ENCODE data around the gene NEDD4L.

The NEDD4L gene

GRCh38 chr18:58287353-58288274, 243.6 kb downstream of the NEDD4L start:
- CTCF ChIA-PET, result interaction anchor here (1.5 kb wide), 1 partner anchor 24 kb away, joined by 3 read pairs; no protein-coding TSS in a partner anchor

DNA sequence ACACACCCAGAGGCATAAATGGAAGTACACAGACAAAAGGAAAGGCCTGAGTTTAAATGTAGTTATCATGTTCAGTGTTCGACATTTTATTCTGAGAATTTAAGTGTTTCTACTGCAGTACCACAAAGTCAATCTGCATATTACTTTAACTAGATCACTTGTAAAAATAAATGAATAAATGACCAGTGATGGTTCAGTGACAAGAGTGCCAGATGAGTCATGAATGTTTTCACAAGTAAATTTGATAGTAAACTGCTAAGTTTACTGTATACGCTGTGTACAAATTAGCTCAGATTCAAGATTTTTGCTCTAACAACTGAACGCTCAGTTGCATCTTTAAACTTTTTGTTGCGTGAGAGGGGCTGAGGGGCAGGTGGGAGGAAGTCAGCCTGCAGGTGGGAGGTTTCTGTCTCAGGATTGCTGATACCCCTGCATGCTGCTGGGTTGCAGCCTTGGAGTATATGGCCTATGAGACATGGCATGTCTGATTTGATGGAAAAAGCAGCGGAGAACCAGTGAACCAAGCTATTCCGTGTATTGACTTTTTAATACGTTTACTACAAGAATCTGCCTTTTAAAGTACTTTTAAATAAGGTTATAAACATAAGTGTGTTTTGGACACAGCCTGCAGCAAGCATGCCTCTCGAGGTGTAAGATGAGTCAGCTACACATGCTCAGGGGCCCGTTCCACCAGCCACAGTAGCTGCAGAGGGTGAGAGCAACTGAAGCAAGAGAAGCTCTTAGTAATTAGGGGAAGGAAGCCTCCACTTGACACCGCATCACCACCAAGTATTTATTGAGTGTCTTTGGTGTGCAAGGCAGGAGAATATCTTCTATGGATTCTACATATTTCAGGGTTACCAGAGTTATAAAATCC, 245.1 kb downstream of the NEDD4L start:
- ChIA-PET CTCF (interaction anchor here (0.6 kb wide), 1 partner anchor 97 kb away, joined by 3 read pairs; no protein-coding TSS in a partner anchor), POLR2A (interaction anchor here (0.8 kb wide), 1 partner anchor 15 kb away, joined by 3 read pairs; no protein-coding TSS in a partner anchor)
- DNase-seq (ENCODE audit: low read depth, low spot score), result no peak
- no peak for TF ChIP-seq CTCF (IDR thresholded peaks at IDR 0.05; ENCODE audit: insufficient read depth, low read length, missing control alignments)
- no peak overlapping the region for H3K4me3 ChIP-seq (ENCODE audit: low read depth, low read length)

More at GRCh38 chr18:58287353-58288274, 243.6 kb downstream of the NEDD4L start:
- DNase-seq (ENCODE audit: low read depth, low spot score), result no peak
- no peak overlapping the region for H3K4me3 ChIP-seq (ENCODE audit: low read depth, low read length)
- TF ChIP-seq CTCF (IDR thresholded peaks at IDR 0.05; ENCODE audit: insufficient read depth, low read length, missing control alignments), result no peak
- POLR2A ChIA-PET, result no interaction called here

DNA sequence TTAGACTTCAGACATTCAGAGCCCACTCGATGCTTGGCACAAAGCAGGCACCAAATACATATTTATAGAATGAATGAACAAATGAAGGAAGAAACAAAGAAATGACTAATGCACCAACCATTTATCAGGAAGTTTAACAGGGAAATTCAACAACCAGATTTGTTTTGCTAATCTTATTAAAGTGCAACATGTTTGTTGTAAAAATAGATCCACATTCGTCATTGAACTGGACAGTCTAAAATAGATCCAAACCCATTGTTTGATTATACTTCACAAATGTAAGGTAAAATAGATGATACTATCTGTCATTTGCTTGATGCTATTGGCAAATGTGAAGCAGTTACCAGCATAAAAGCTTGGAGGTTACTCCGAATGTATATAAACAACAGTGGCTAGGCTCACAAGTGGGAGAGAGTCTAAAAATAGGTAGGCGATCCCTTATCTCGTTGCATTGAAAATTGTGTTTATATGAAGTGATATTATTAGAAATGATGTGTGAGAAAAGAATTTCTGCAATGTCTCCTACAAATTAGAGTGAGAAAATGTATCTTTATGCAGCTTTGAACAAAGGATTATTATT, 246.2 kb downstream of the NEDD4L start:
- H3K4me3 ChIP-seq (ENCODE audit: low read depth, low read length), result no peak overlapping the region
- no peak for DNase-seq (ENCODE audit: low read depth, low spot score)
- CTCF ChIA-PET, result no interaction called here
- no peak for TF ChIP-seq CTCF (IDR thresholded peaks at IDR 0.05; ENCODE audit: insufficient read depth, low read length, missing control alignments)
- POLR2A ChIA-PET, result interaction anchor here (0.8 to 1.0 kb wide), 2 partner anchors 16 to 18 kb away, joined by 3 to 4 read pairs; no protein-coding TSS in a partner anchor

DNA sequence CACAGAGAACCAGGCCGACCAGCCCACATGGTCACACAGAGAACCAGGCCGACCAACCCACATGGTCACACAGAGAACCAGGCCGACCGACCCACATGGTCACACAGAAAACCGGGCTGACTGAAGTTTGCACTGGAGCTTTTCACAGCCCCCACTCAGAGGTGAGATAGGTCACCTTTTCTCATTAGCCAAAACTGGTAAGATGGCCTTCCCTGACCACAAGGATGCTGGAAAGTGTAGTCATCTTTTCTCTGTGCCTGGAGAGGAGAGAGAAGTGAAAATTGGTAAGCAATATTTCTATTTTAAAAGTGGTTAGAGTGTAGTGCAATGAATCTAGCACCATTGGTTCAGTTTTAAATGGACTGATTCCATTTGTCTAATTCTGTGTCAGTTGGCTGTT, 247.1 kb downstream of the NEDD4L start:
- POLR2A ChIA-PET, result no interaction called here
- no peak for TF ChIP-seq CTCF (IDR thresholded peaks at IDR 0.05; ENCODE audit: insufficient read depth, low read length, missing control alignments)
- DNase-seq (ENCODE audit: low read depth, low spot score), result no peak
- H3K4me3 ChIP-seq (ENCODE audit: low read depth, low read length), result no peak overlapping the region
- CTCF ChIA-PET, result no interaction called here

DNA sequence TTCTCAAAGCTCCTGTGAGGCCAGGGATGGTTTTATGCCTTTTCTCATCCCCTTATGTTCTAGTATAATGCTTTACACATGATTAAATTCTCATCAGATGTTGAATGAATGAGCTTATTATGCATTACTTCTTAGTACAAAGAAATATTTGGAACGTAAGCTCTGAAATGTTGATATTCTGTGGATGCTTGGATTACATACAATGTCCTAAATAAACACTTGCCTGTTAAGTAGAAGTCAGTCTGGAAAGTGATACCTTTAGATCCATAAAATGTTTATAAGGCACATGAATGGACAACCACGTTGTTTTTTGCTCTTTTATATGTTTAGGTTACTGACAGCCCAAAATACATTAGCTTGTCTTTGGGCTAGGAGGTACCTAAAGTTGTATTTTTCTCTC, 248.6 kb downstream of the NEDD4L start:
- DNase-seq (ENCODE audit: low read depth, low spot score), result no peak
- ChIA-PET CTCF (interaction anchor here (0.8 kb wide), 1 partner anchor 8 kb away, joined by 4 read pairs; no protein-coding TSS in a partner anchor), POLR2A (no interaction called here)
- H3K4me3 ChIP-seq (ENCODE audit: low read depth, low read length), result no peak overlapping the region
- no peak for TF ChIP-seq CTCF (IDR thresholded peaks at IDR 0.05; ENCODE audit: insufficient read depth, low read length, missing control alignments)

Measured in AG04449 (cell line).